Fibroblast of lung (primary cell): Measurements from ENCODE around the gene DUSP16. TPM values are rescaled to one million over a fixed set of nuclear protein-coding genes. Genes with fewer than 3 reads are reported as not detected.
"Not testable (repeated sequence)": the region's sequence is repeated elsewhere in the genome, so short reads cannot be mapped to it uniquely, and the experiment has no call there.

Experiments
- DNase-seq, 2 donors: peaks; one replicate each; pipeline versions ENCODE4 v3.0.0 to v3.0.0-alpha.2; 2010; ENCODE audit warnings: low read depth in 2 of 2
- H2AFZ ChIP-seq: 2 replicates; pipeline ENCODE4 v1.5.1; 2012; ENCODE audit warnings: low read length, control low read depth, inconsistent platforms
- H3K27ac ChIP-seq: 2 replicates; pipeline ENCODE4 v1.5.1; 2011; ENCODE audit warnings: low read length, control low read depth; ENCODE audit not compliant: insufficient read depth
- H3K27me3 ChIP-seq: 2 replicates; pipeline ENCODE4 v1.5.1; 2011; ENCODE audit warnings: mild to moderate bottlenecking, low read length; ENCODE audit not compliant: control insufficient read depth, insufficient read depth
- H3K36me3 ChIP-seq: 2 replicates; pipeline ENCODE4 v1.5.1; 2011; ENCODE audit warnings: low read length; ENCODE audit not compliant: control insufficient read depth, insufficient read depth
- H3K4me1 ChIP-seq: 2 replicates; pipeline ENCODE4 v1.5.1; 2011; ENCODE audit warnings: low read length; ENCODE audit not compliant: control insufficient read depth, insufficient read depth; ENCODE audit errors: extremely low read depth
- H3K4me2 ChIP-seq: 2 replicates; pipeline ENCODE4 v1.5.1; 2011; ENCODE audit warnings: low read length, control low read depth; ENCODE audit not compliant: insufficient read depth; ENCODE audit errors: extremely low read depth
- H3K4me3 ChIP-seq, 4 experiments: fragments of 200-600 bp in 1 of 4; sonication (generic) in 1 of 4; replicated peaks in 1 of 4; 2 replicates each; pipeline ENCODE4 v1.5.1; 2011 to 2016; ENCODE audit warnings: low read length in 4 of 4, low read depth in 3 of 4, mild to moderate bottlenecking in 3 of 4, control low read depth in 2 of 4, inconsistent platforms in 1 of 4, mixed read lengths in 1 of 4; ENCODE audit not compliant: insufficient read depth in 1 of 4; ENCODE audit errors: control extremely low read depth in 1 of 4
- H3K79me2 ChIP-seq: 2 replicates; pipeline ENCODE4 v1.5.1; 2012; ENCODE audit warnings: mild to moderate bottlenecking, low read length, inconsistent platforms; ENCODE audit not compliant: control insufficient read depth, insufficient read depth
- H3K9ac ChIP-seq: 2 replicates; pipeline ENCODE4 v1.5.1; 2011; ENCODE audit warnings: mild to moderate bottlenecking, low read length, control low read depth; ENCODE audit not compliant: insufficient read depth
- H3K9me3 ChIP-seq: 2 replicates; pipeline ENCODE4 v1.5.1; 2012; ENCODE audit warnings: low read depth, low read length; ENCODE audit not compliant: control insufficient read depth, insufficient read depth
- H4K20me1 ChIP-seq: 2 replicates; pipeline ENCODE4 v1.5.1; 2011; ENCODE audit warnings: low read length; ENCODE audit not compliant: control insufficient read depth, insufficient read depth; ENCODE audit errors: extremely low read depth
- EZH2 ChIP-seq: IDR thresholded peaks from 2 replicates; pipeline ENCODE4 v1.5.1; 2012; ENCODE audit warnings: low read length, control low read depth, mild to moderate bottlenecking; ENCODE audit errors: missing control alignments
- polyA plus RNA-seq, 2 donors: library from polyadenylated mRNA; depleted of rRNA in 1 of 2; stranded (reverse) in 1 of 2; unstranded in 1 of 2; fragments of >200 nt; gene quantifications; 2 replicates each; pipeline ENCODE4 v1.2.1, GENCODE V29; 2011 to 2012; ENCODE audit warnings: missing spikeins in 1 of 2
- total RNA-seq: library from RNA; depleted of rRNA; stranded (reverse); fragments of >200 nt; gene quantifications from 2 replicates; pipeline ENCODE4 v1.2.1, GENCODE V29; 2014
- TF ChIP-seq, protein P1 (sequence below), 2 donors: IDR thresholded peaks in 1 of 2; conservative IDR thresholded peaks in 1 of 2; 1 replicate in 1 of 2; 2 replicates in 1 of 2; pipeline ENCODE4 v1.5.1; 2011 to 2012; ENCODE audit warnings: low read length in 2 of 2, control low read depth in 1 of 2, inconsistent platforms in 1 of 2, low read depth in 1 of 2, mild to moderate bottlenecking in 1 of 2

DUSP16 gene
- total and polyA plus RNA-seq, 2 donors (not counting 1 experiment from before 2014, with no cell fraction given): 9.4 to 15.2 TPM

DNA sequence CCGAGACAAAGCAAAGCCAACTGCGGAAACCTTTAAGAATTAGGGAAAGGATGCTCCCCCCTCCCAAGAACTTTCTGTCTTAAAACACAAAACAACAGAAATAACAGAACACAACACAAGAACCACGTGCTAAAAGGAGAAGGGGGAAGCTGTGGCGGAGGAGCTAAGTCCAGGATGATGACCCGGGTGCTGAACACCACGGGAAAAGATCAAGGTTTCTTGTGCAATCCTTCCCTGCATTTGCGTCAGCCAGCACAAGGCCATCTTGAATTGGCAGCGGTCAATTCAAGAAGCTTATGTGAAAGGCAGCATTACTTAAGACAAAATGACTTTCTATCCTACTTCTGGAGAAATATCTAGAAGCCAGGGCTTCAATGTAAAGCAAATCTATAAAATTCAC is 38.0 kb upstream of the DUSP16 start:
- DNase-seq: no peak
- Histone ChIP-seq H3K36me3 (no peaks in the 10 kb centered on the region), H3K9ac (no peak overlapping the region), H3K27me3 (peaks cover 3% of the 10 kb centered on the region), H2AFZ (no peak overlapping the region), H3K79me2 (no peaks in the 10 kb centered on the region), H3K4me2 (no peak overlapping the region), H3K27ac (no peak overlapping the region), H3K4me3 (no peak overlapping the region), H3K9me3 (no peaks in the 10 kb centered on the region), H3K4me1 (no peaks in the 10 kb centered on the region), H4K20me1 (no peaks in the 10 kb centered on the region)
- no peak for TF ChIP-seq EZH2

GRCh38 chr12:12599750-12600643 is 37.3 kb upstream of the DUSP16 start:
- TF ChIP-seq EZH2: no peak
- TF ChIP-seq, protein P1, sequence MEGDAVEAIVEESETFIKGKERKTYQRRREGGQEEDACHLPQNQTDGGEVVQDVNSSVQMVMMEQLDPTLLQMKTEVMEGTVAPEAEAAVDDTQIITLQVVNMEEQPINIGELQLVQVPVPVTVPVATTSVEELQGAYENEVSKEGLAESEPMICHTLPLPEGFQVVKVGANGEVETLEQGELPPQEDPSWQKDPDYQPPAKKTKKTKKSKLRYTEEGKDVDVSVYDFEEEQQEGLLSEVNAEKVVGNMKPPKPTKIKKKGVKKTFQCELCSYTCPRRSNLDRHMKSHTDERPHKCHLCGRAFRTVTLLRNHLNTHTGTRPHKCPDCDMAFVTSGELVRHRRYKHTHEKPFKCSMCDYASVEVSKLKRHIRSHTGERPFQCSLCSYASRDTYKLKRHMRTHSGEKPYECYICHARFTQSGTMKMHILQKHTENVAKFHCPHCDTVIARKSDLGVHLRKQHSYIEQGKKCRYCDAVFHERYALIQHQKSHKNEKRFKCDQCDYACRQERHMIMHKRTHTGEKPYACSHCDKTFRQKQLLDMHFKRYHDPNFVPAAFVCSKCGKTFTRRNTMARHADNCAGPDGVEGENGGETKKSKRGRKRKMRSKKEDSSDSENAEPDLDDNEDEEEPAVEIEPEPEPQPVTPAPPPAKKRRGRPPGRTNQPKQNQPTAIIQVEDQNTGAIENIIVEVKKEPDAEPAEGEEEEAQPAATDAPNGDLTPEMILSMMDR (conservative IDR thresholded peaks at IDR 0.05 in 1 of 2, IDR thresholded peaks at IDR 0.05 in 1 of 2; ENCODE audit: low read depth in 1 of 2, low read length in 2 of 2): no peak
- DNase-seq: peak in 1 of 2 donors; percentile 58
- H3K27ac ChIP-seq: no peak overlapping the region
- no peaks in the 10 kb centered on the region for H3K4me1 ChIP-seq
- no peak overlapping the region for H2AFZ ChIP-seq
- H3K27me3 ChIP-seq: peaks cover 3% of the 10 kb centered on the region
- H3K9ac ChIP-seq: no peak overlapping the region
- no peaks in the 10 kb centered on the region for H3K9me3 ChIP-seq
- no peaks in the 10 kb centered on the region for H3K36me3 ChIP-seq
- H3K4me3 ChIP-seq: no peak overlapping the region
- no peak overlapping the region for H3K4me2 ChIP-seq
- no peaks in the 10 kb centered on the region for H4K20me1 ChIP-seq
- H3K79me2 ChIP-seq: no peaks in the 10 kb centered on the region

DNA sequence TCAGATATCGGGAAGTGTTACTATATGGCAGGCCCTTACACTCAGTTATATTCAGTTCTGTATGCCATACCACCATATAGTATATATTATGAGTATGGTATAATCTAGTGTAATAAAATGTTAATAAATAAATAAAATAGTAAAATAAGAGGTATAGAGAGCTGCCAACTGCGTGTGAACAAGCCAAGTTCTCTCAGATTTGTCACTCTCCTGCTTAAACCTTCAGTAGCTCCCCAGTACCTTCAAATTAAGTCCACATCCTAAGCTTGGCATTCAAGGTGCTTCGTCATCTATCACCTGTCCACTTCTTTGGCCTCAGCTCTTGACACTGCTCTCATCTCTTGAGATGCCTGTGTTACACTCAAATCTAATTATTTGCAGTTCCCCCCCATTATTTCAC is 36.2 kb upstream of the DUSP16 start:
- no peak for TF ChIP-seq EZH2
- TF ChIP-seq, protein P1 (conservative IDR thresholded peaks at IDR 0.05 in 1 of 2, IDR thresholded peaks at IDR 0.05 in 1 of 2; ENCODE audit: low read depth in 1 of 2, low read length in 2 of 2): no peak
- H3K27me3 ChIP-seq: peaks cover 3% of the 10 kb centered on the region
- no peak overlapping the region for H3K27ac ChIP-seq
- H2AFZ ChIP-seq: no peak overlapping the region
- H3K9ac ChIP-seq: no peak overlapping the region
- no peaks in the 10 kb centered on the region for H4K20me1 ChIP-seq
- no peak for DNase-seq
- H3K4me1 ChIP-seq: no peaks in the 10 kb centered on the region
- no peak overlapping the region for H3K4me3 ChIP-seq
- H3K36me3 ChIP-seq: no peaks in the 10 kb centered on the region
- no peaks in the 10 kb centered on the region for H3K9me3 ChIP-seq
- no peak overlapping the region for H3K4me2 ChIP-seq
- no peaks in the 10 kb centered on the region for H3K79me2 ChIP-seq

DNA sequence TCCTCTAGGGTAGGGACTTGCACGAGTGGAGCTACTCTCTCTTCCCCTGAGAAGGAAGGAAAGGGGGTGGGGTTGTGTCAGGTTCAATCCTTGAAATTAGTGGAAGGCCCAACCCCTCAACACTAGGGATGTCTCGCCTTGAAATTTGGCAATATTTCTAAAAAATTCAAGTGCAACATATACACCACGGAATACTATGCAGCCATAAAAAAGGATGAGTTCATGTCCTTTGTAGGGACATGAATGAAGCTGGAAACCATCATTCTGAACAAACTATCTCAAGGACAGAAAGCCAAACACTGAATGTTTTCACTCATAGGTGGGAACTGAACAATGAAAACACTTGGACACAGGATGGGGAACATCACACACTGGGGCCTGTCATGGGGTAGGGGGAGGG is 33.9 kb upstream of the DUSP16 start:
- not testable (repeated sequence) for H3K27me3 ChIP-seq, H3K4me1 ChIP-seq, H3K9me3 ChIP-seq, H4K20me1 ChIP-seq, H3K27ac ChIP-seq, H3K79me2 ChIP-seq, H3K4me2 ChIP-seq, H3K9ac ChIP-seq, H2AFZ ChIP-seq, H3K36me3 ChIP-seq, DNase-seq, H3K4me3 ChIP-seq

- not testable (repeated sequence) for H4K20me1 ChIP-seq, H3K4me1 ChIP-seq, H3K79me2 ChIP-seq, H3K27me3 ChIP-seq, H3K27ac ChIP-seq, DNase-seq, H2AFZ ChIP-seq, H3K4me2 ChIP-seq, H3K4me3 ChIP-seq, H3K9me3 ChIP-seq, H3K9ac ChIP-seq, H3K36me3 ChIP-seq
Observed at GRCh38 chr12:12595929-12596328, 33.3 kb upstream of the DUSP16 start.
